ENCODE data around the gene ING1.
A peak's percentile ranks its signal among the peaks of the same experiment; 100 is the strongest.
"Not testable (repeated sequence)": the region's sequence is repeated elsewhere in the genome, so short reads cannot be mapped to it uniquely, and the experiment has no call there.

ING1 gene

DNA sequence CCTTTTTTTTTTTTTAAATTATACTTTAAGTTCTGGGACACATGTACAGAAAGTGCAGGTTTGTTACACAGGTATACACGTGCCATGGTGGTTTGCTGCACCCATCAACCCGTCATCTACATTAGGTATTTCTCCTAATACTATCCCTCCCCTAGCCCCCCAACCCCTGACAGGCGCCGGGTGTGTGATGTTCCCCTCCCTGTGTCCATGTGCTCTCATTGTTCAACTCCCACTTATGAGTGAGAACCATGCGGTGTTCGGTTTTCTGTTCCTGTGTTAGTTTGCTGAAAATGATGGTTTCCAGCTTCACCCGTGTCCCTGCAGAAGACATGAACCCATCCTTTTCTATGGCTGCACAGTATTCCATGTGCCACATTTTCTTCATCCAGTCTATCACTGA is 17.7 kb upstream of the ING1 start:
- DNase-seq (ENCODE audit: low read depth): not testable (repeated sequence)

DNA sequence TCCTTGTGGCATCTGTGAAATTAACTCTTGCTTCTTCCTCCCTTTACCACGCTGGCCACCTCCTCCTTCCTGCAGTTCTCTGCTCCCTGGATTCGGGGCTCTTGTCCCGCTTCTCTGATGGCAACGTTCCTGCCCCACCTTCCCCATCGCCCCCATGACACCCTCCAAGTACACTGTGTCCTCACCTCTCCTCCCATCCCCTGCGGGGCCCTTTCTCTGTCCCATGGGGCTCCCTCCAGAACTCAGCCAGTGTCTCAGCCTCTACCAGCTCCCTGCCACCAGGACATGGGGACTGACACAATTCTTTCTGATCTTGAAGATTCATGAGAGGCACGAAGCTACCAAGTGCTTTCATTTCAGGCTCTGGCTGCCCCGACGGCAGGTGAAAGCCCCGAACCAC is 16.7 kb upstream of the ING1 start:
- DNase-seq (ENCODE audit: low read depth): no peak

- DNase-seq (ENCODE audit: low read depth): no peak
These were observed 15.7 kb upstream of the ING1 start for GRCh38 chr13:110697842-110698241.

- DNase-seq (ENCODE audit: low read depth): no peak
These were observed 14.8 kb upstream of the ING1 start for GRCh38 chr13:110698689-110699088.

GRCh38 chr13:110699148-110700145 is 14.1 kb upstream of the ING1 start:
- DNase-seq (ENCODE audit: low read depth): no peak

GRCh38 chr13:110700186-110700585 is 13.3 kb upstream of the ING1 start:
- no peak for DNase-seq (ENCODE audit: low read depth)

GRCh38 chr13:110700641-110701040 is 12.9 kb upstream of the ING1 start:
- DNase-seq (ENCODE audit: low read depth): no peak

- DNase-seq (ENCODE audit: low read depth): not testable (repeated sequence)
These were observed 12.4 kb upstream of the ING1 start for GRCh38 chr13:110701061-110701460.

GRCh38 chr13:110702089-110702488 is 11.4 kb upstream of the ING1 start:
- no peak for DNase-seq (ENCODE audit: low read depth)

GRCh38 chr13:110702591-110703526 is 10.6 kb upstream of the ING1 start:
- DNase-seq (ENCODE audit: low read depth): no peak

DNA sequence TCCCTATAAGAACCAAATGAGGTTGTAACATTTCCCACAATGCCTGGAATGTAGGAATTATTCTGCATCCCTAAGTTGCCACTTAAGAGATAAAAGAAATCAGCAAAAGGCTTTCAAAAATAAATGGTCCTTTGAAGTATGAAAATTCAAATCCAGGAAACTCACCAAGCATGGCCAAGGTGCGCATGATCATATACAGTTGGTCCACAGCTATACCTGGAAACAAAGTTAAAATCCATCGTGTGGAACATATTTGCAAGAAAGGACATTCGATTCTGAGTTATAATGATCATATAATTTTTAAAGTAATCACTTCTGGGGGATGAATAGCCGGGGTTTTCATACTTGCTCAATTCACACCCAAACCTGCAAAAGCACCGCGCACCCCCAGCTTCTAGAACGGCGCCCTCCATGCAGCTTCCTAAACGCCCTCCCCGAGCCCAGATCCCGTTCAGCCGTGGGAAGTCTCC is 8.1 kb upstream of the ING1 start:
- DNase-seq (ENCODE audit: low read depth): no peak

GRCh38 chr13:110705826-110706569 is 7.5 kb upstream of the ING1 start, which contains the start of gene CARS2:
CARS2 (minus strand) TSS chr13:110706116; CDS start chr13:110706093, 23 bp downstream.
- peak; percentile 79 for DNase-seq (ENCODE audit: low read depth)

GRCh38 chr13:110706570-110707372 is 6.7 kb upstream of the ING1 start:
- no peak for DNase-seq (ENCODE audit: low read depth)

- DNase-seq (ENCODE audit: low read depth): peak; percentile 66
These were observed 1.2 kb upstream of the ING1 start for GRCh38 chr13:110712081-110712848.

DNA sequence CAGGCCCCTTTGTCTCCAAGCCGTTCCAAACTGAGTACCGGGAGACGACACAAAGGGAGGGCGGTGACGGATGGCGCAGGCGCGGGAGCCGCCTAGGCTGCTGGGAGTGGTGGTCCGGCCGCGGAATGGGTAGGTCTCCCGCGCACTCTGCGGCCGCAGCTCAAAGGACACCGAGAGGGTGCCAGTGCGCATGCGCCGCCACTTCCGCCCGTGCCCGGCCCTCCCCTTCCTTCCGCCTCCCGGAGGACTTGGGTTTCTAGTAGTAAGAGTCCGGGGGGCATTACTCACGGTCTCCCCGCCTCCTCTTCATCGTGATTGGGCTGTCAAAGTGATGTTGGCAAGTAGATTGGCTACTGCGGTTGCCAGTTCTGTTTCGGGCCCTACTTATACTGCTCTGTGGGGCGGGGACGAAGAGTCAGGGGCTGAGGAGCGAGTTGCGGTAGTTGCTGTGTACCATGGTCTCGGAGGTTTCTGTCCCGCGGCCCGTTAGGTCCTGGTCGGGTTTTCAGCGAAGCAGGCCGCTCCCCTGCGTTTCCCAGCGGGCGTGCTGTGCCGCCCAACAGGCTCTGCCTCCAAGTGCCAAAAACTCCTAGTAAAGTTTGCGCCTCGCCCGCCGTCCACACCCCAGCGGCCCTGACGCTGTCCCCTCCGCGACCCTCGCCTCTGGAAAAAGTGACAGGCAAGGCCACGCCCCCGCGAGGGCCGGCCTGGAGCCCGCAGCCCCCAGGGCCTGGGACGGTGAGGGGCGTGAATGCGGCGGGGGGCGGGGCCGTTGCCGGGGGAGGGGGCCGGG is 455 bp upstream of the ING1 start:
- peak; percentile 95 for DNase-seq (ENCODE audit: low read depth)

GRCh38 chr13:110713981-110714796 is 689 bp downstream of the ING1 start:
- DNase-seq (ENCODE audit: low read depth): peak; percentile 54

- no peak for DNase-seq (ENCODE audit: low read depth)
These were observed 1.4 kb downstream of the ING1 start for GRCh38 chr13:110714797-110715394.
